K562 (cell line): Measurements from ENCODE around the gene GOPC. TPM values are rescaled to one million over a fixed set of nuclear protein-coding genes. Genes with fewer than 3 reads are reported as not detected.

Source experiments
- ATAC-seq: fragments of 200-7000 bp; cut with Tn5 transposase; 3 replicates; pipeline ENCODE4 v1.9.1; 2020; ENCODE audit warnings: moderate library complexity
- BruUV-seq: library from RNA; stranded (reverse); fragments of 400-500 nt; replicated peaks from 2 replicates; lab custom pipeline; 2021; lab: Mats Ljungman, UMichigan
- CTCF ChIA-PET: fragments of 300-600 bp; formaldehyde crosslinking; extraction: SDS; loops from one replicate; lab custom pipeline; 2021; ENCODE audit warnings: low intra/inter-chr PET ratio; lab: Yijun Ruan, JAX
- POLR2A ChIA-PET: fragments of 300-600, 350-650 bp; sonication (Branson Sonifier 250); formaldehyde crosslinking; extraction: SDS; loops from one replicate; lab custom pipeline; 2021; ENCODE audit warnings: antibody characterized with exemption, inconsistent platforms; lab: Yijun Ruan, JAX
- DNase-seq, 4 experiments: peaks; one replicate each; pipeline versions ENCODE4 v3.0.0 to v3.0.0-alpha.2; 2011 to 2018; ENCODE audit warnings: low spot score in 3 of 4, mixed read lengths in 3 of 4; ENCODE audit errors: extremely low read depth in 1 of 4
- FAIRE-seq: peaks from 2 replicates; lab custom pipeline; 2011; peaks lifted over from hg19 to GRCh38; lab: Jason Lieb, UNC
- H2AFZ ChIP-seq: 2 replicates; pipeline ENCODE4 v1.6.0; 2011; ENCODE audit warnings: low read depth, low read length, control low read depth, inconsistent platforms
- H3K27ac ChIP-seq: fragments of 200-600 bp; 3 replicates; pipeline ENCODE4 v1.8.0; 2011; ENCODE audit warnings: low read depth, mild to moderate bottlenecking, control low read depth, inconsistent platforms, low read length, moderate library complexity, mixed read lengths; ENCODE audit errors: extremely low read depth
- H3K27me3 ChIP-seq, 2 experiments: fragments of 300-600 bp in 1 of 2; 2 replicates in 1 of 2; 3 replicates in 1 of 2; pipeline versions ENCODE4 v1.6.0 to v1.8.0; 2011; ENCODE audit warnings: inconsistent platforms in 2 of 2, low read length in 2 of 2, mild to moderate bottlenecking in 1 of 2, mixed read lengths in 1 of 2, moderate library complexity in 1 of 2; ENCODE audit not compliant: control insufficient read depth in 2 of 2, insufficient read depth in 2 of 2
- H3K36me3 ChIP-seq: fragments of 300-600 bp; 3 replicates; pipeline ENCODE4 v1.8.0; 2011; ENCODE audit warnings: mild to moderate bottlenecking, low read length, inconsistent platforms; ENCODE audit not compliant: control insufficient read depth, insufficient read depth
- H3K4me1 ChIP-seq, 2 experiments: fragments of 200-600 bp in 1 of 2; replicated peaks in 1 of 2; 2 replicates in 1 of 2; 3 replicates in 1 of 2; pipeline versions ENCODE4 v1.5.1 to v1.8.0; 2011; ENCODE audit warnings: inconsistent platforms in 2 of 2, low read length in 2 of 2, mild to moderate bottlenecking in 1 of 2, mixed read lengths in 1 of 2, moderate library complexity in 1 of 2; ENCODE audit not compliant: control insufficient read depth in 2 of 2, insufficient read depth in 2 of 2
- H3K4me2 ChIP-seq: 2 replicates; pipeline ENCODE4 v1.6.1; 2011; ENCODE audit warnings: low read length, control low read depth, inconsistent platforms, mixed read lengths; ENCODE audit not compliant: insufficient read depth
- H3K4me3 ChIP-seq: fragments of 200-600 bp; sonication (generic), shearing (Covaris generic); 2 replicates; pipeline ENCODE4 v1.5.1; 2016; ENCODE audit warnings: control low read depth, inconsistent platforms
- H3K79me2 ChIP-seq: fragments of 200-600 bp; 3 replicates; pipeline ENCODE4 v1.8.0; 2011; ENCODE audit warnings: low read length, inconsistent platforms; ENCODE audit not compliant: control insufficient read depth, insufficient read depth
- H3K9ac ChIP-seq, 2 experiments: 2 replicates each; pipeline versions ENCODE4 v1.6.0 to v1.6.1; 2011; ENCODE audit warnings: low read depth in 2 of 2, low read length in 2 of 2, control low read depth in 1 of 2, inconsistent platforms in 1 of 2, mild to moderate bottlenecking in 1 of 2, mixed read lengths in 1 of 2; ENCODE audit not compliant: insufficient read depth in 1 of 2
- H3K9me1 ChIP-seq: one replicate; pipeline ENCODE4 v1.6.0; 2011; ENCODE audit warnings: inconsistent platforms, mild to moderate bottlenecking, low read length, moderate library complexity; ENCODE audit not compliant: control insufficient read depth, insufficient read depth
- H3K9me3 ChIP-seq: replicated peaks from 2 replicates; pipeline ENCODE4 v1.5.1; 2011; ENCODE audit warnings: low read depth, low read length, inconsistent platforms; ENCODE audit not compliant: control insufficient read depth, insufficient read depth
- H4K20me1 ChIP-seq: replicated peaks from 2 replicates; pipeline ENCODE4 v1.6.1; 2011; ENCODE audit warnings: low read length, inconsistent platforms, mixed read lengths; ENCODE audit not compliant: control insufficient read depth, insufficient read depth
- CXXC5 ChIP-seq: fragments of 250-450 bp; sonication (Bioruptor Pico); IDR thresholded peaks from 2 replicates; pipeline ENCODE4 v1.8.0; 2022; ENCODE audit warnings: inconsistent platforms, mild to moderate bottlenecking, moderate library complexity
- ETV5 ChIP-seq: sonication (generic); formaldehyde crosslinking; IDR thresholded peaks from 2 replicates; pipeline ENCODE4 v1.4.0; 2020; ENCODE audit warnings: low read depth, mild to moderate bottlenecking, missing genetic modification reagents
- GABPB2 ChIP-seq: fragments of 250-450 bp; sonication (Bioruptor Pico); conservative IDR thresholded peaks from 2 replicates; pipeline ENCODE4 v1.5.1; 2021; ENCODE audit warnings: mild to moderate bottlenecking
- HDAC3 ChIP-seq: fragments of 450-650 bp; IDR thresholded peaks from 2 replicates; pipeline ENCODE4 v1.6.1; 2018; ENCODE audit warnings: borderline replicate concordance, mild to moderate bottlenecking, moderate library complexity; ENCODE audit not compliant: partially characterized antibody
- MYBL2 ChIP-seq, 2 experiments: fragments of 450-650 bp in 1 of 2; sonication (generic) in 1 of 2; formaldehyde crosslinking in 1 of 2; IDR thresholded peaks; 2 replicates each; pipeline versions ENCODE4 v1.6.1 to v1.8.1; 2017 to 2022; ENCODE audit warnings: borderline replicate concordance in 1 of 2, inconsistent platforms in 1 of 2, low read depth in 1 of 2, mild to moderate bottlenecking in 1 of 2, missing genetic modification reagents in 1 of 2, moderate library complexity in 1 of 2
- SMAD4 ChIP-seq: fragments of 250-450 bp; sonication (Bioruptor Pico); conservative IDR thresholded peaks from 2 replicates; pipeline ENCODE4 v1.8.0; 2021; ENCODE audit warnings: inconsistent platforms, mild to moderate bottlenecking, moderate library complexity
- SRSF1 ChIP-seq: fragments of 200-400 bp; formaldehyde crosslinking; IDR thresholded peaks from 2 replicates; pipeline ENCODE4 v1.6.1; 2017; ENCODE audit warnings: mild to moderate bottlenecking, low read depth, low read length, moderate library complexity
- ZNF347 ChIP-seq: fragments of 450-650 bp; formaldehyde crosslinking; IDR thresholded peaks from 2 replicates; pipeline ENCODE4 v1.4.0; 2020; ENCODE audit warnings: low read depth, mild to moderate bottlenecking, moderate library complexity
- ZNF695 ChIP-seq: fragments of 450-650 bp; formaldehyde crosslinking; IDR thresholded peaks from 2 replicates; pipeline ENCODE4 v1.4.0; 2020; ENCODE audit warnings: mild to moderate bottlenecking, moderate library complexity
- in situ Hi-C: fragments of 300-500 bp; cut with MboI; formaldehyde crosslinking; loops from 4 replicates; pipeline ENCODE4 v1.15.0; 2018; ENCODE audit warnings: inconsistent platforms, mixed read lengths
- intact Hi-C: fragments of 100-400 bp; cut with micrococcal nuclease; formaldehyde crosslinking; loops from 2 replicates; pipeline ENCODE4 v1.14.2; 2022
- polyA plus RNA-seq, 8 experiments: library from polyadenylated mRNA; depleted of rRNA in 4 of 8; stranded (reverse) in 5 of 8; unstranded in 3 of 8; fragments of >200 nt; fragmentation: Nextera tagmentation in 2 of 8; fragmentation: Illumina TruSeq in 1 of 8; extraction: Ambion mirVana in 2 of 8; extraction: Trizol in 1 of 8; gene quantifications; 2 replicates each; pipeline versions ENCODE4 v1.2.1 to v1.2.3, GENCODE V29; 2011 to 2014; ENCODE audit warnings: inconsistent platforms in 1 of 8, missing spikeins in 1 of 8
- total RNA-seq, 7 experiments: library from RNA; depleted of rRNA in 6 of 7; stranded (reverse); fragments of >200 nt in 6 of 7; fragmentation: Illumina TruSeq in 2 of 7; extraction: Trizol in 2 of 7; gene quantifications; 2 replicates each; pipeline versions ENCODE4 v1.2.1 to v1.2.3, GENCODE V29; 2011 to 2021; ENCODE audit warnings: low replicate concordance in 1 of 7
- TF ChIP-seq, protein P1 (sequence below): sonication (generic); formaldehyde crosslinking; IDR thresholded peaks from 2 replicates; pipeline ENCODE4 v1.8.1; 2023; ENCODE audit warnings: mild to moderate bottlenecking, missing genetic modification reagents
- TF ChIP-seq, protein P2 (sequence below): fragments of 250-450 bp; sonication (Bioruptor Pico); IDR thresholded peaks from 2 replicates; pipeline ENCODE4 v1.5.0; 2020; ENCODE audit warnings: mild to moderate bottlenecking
- TF ChIP-seq, protein P3 (sequence below): sonication (generic); formaldehyde crosslinking; IDR thresholded peaks from 2 replicates; pipeline ENCODE4 v1.9.0; 2022; ENCODE audit warnings: mild to moderate bottlenecking, missing genetic modification reagents

GOPC gene
- total and polyA plus RNA-seq, 9 of the 15 experiments (the other 6 are each of a cell fraction or from before 2014, with no cell fraction given) = 10.0 to 32.2 (median 25.6) TPM

DNA sequence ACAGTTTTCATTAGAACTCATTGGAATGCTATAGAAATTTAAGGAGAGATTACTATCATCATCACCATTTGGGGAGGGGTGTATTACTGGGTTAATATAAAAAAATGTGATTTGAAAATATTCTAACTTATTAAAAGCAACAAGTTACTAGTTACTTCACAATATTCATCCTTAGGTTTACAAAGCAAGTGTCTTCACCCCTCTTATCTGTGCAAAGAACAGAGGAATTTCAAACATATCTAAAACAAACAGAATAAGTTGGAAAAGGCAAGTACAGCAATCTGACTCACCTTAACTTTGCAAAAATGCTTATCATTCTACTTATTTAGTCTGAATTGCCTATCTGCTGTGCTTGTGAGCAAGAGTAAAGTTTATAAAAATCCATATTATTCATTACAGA is 87.0 kb downstream of the GOPC start:
- TF ChIP-seq ETV5 (no peak), GABPB2 (CRISPR knock-in tag) (no peak), HDAC3 (no peak), SRSF1 (no peak), CXXC5 (CRISPR knock-in tag) (no peak), ZNF695 (CRISPR knock-in tag) (no peak), ZNF347 (no peak), SMAD4 (CRISPR knock-in tag) (no peak), MYBL2 (IDR thresholded peaks at IDR 0.05; ENCODE audit: low read depth) (no peak), MYBL2 (CRISPR knock-in tag; IDR thresholded peaks at IDR 0.05; ENCODE audit: borderline replicate concordance) (no peak)
- TF ChIP-seq, protein P1, sequence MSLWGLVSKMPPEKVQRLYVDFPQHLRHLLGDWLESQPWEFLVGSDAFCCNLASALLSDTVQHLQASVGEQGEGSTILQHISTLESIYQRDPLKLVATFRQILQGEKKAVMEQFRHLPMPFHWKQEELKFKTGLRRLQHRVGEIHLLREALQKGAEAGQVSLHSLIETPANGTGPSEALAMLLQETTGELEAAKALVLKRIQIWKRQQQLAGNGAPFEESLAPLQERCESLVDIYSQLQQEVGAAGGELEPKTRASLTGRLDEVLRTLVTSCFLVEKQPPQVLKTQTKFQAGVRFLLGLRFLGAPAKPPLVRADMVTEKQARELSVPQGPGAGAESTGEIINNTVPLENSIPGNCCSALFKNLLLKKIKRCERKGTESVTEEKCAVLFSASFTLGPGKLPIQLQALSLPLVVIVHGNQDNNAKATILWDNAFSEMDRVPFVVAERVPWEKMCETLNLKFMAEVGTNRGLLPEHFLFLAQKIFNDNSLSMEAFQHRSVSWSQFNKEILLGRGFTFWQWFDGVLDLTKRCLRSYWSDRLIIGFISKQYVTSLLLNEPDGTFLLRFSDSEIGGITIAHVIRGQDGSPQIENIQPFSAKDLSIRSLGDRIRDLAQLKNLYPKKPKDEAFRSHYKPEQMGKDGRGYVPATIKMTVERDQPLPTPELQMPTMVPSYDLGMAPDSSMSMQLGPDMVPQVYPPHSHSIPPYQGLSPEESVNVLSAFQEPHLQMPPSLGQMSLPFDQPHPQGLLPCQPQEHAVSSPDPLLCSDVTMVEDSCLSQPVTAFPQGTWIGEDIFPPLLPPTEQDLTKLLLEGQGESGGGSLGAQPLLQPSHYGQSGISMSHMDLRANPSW = no peak
- TF ChIP-seq, protein P2, sequence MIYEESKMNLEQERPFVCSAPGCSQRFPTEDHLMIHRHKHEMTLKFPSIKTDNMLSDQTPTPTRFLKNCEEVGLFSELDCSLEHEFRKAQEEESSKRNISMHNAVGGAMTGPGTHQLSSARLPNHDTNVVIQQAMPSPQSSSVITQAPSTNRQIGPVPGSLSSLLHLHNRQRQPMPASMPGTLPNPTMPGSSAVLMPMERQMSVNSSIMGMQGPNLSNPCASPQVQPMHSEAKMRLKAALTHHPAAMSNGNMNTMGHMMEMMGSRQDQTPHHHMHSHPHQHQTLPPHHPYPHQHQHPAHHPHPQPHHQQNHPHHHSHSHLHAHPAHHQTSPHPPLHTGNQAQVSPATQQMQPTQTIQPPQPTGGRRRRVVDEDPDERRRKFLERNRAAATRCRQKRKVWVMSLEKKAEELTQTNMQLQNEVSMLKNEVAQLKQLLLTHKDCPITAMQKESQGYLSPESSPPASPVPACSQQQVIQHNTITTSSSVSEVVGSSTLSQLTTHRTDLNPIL (CRISPR knock-in tag) = no peak
- TF ChIP-seq, protein P3, sequence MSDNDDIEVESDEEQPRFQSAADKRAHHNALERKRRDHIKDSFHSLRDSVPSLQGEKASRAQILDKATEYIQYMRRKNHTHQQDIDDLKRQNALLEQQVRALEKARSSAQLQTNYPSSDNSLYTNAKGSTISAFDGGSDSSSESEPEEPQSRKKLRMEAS = no peak
- Histone ChIP-seq H3K79me2 (no peaks in the 10 kb centered on the region), H3K4me2 (no peak overlapping the region), H3K27ac (no peak overlapping the region), H3K9ac (no peak overlapping the region), H4K20me1 (no peaks in the 10 kb centered on the region), H3K9me3 (no peaks in the 10 kb centered on the region), H3K27me3 (no peaks in the 10 kb centered on the region), H3K36me3 (no peaks in the 10 kb centered on the region), H3K9me1 (no peaks in the 10 kb centered on the region), H2AFZ (no peak overlapping the region), H3K4me3 (no peak overlapping the region), H3K4me1 (no peaks in the 10 kb centered on the region)
- no peak for FAIRE-seq
- in situ Hi-C loops (no loop called here), intact Hi-C loops (loop anchor here (5.0 kb wide), 1 partner anchor 33 kb away; the partner anchor contains the start of gene DCBLD1)
- ChIA-PET POLR2A (no interaction called here), CTCF (interaction anchor here (0.6 kb wide), 1 partner anchor 41 kb away, joined by 5 read pairs; no protein-coding TSS in a partner anchor)
- ATAC-seq = no peak
- DNase-seq = no peak
- no TSS peak for BruUV-seq
